Ishikawa (cell line): ENCODE results near the gene MRPS26.

Experiments used
- CEBPB ChIP-seq: IDR thresholded peaks from 2 replicates; pipeline ENCODE4 v1.6.1; 2012
- CREB1 ChIP-seq: IDR thresholded peaks from 2 replicates; pipeline ENCODE4 v1.6.1; 2012; ENCODE audit warnings: low read depth
- EGR1 ChIP-seq: IDR thresholded peaks from 2 replicates; pipeline ENCODE4 v1.6.1; 2012
- EP300 ChIP-seq: IDR thresholded peaks from 2 replicates; pipeline ENCODE4 v1.6.1; 2012; ENCODE audit warnings: borderline replicate concordance
- FOXM1 ChIP-seq: IDR thresholded peaks from 2 replicates; pipeline ENCODE4 v1.6.1; 2012; ENCODE audit warnings: low read depth, borderline replicate concordance
- NFIC ChIP-seq: IDR thresholded peaks from 2 replicates; pipeline ENCODE4 v1.6.1; 2012
- RAD21 ChIP-seq: IDR thresholded peaks from 2 replicates; pipeline ENCODE4 v1.6.1; 2012; ENCODE audit warnings: low read depth
- TAF1 ChIP-seq: IDR thresholded peaks from 2 replicates; pipeline ENCODE4 v1.6.1; 2012; ENCODE audit warnings: low read depth, mild to moderate bottlenecking
- TCF12 ChIP-seq: IDR thresholded peaks from 2 replicates; pipeline ENCODE4 v1.6.1; 2012; ENCODE audit warnings: low read depth
- TEAD4 ChIP-seq: IDR thresholded peaks from 2 replicates; pipeline ENCODE4 v1.6.1; 2012
- YY1 ChIP-seq: IDR thresholded peaks from 2 replicates; pipeline ENCODE4 v1.6.1; 2012; ENCODE audit warnings: low read depth
- ZBTB7A ChIP-seq: IDR thresholded peaks from 2 replicates; pipeline ENCODE4 v1.6.1; 2012; ENCODE audit warnings: low read depth
- TF ChIP-seq, protein P1 (sequence below): IDR thresholded peaks from 2 replicates; pipeline ENCODE4 v1.6.1; 2012; ENCODE audit warnings: low read depth, mild to moderate bottlenecking
- TF ChIP-seq, protein P2 (sequence below): IDR thresholded peaks from 2 replicates; pipeline ENCODE4 v1.6.1; 2012
- TF ChIP-seq, protein P3 (sequence below): IDR thresholded peaks from 2 replicates; pipeline ENCODE4 v1.6.1; 2012

Gene MRPS26

DNA sequence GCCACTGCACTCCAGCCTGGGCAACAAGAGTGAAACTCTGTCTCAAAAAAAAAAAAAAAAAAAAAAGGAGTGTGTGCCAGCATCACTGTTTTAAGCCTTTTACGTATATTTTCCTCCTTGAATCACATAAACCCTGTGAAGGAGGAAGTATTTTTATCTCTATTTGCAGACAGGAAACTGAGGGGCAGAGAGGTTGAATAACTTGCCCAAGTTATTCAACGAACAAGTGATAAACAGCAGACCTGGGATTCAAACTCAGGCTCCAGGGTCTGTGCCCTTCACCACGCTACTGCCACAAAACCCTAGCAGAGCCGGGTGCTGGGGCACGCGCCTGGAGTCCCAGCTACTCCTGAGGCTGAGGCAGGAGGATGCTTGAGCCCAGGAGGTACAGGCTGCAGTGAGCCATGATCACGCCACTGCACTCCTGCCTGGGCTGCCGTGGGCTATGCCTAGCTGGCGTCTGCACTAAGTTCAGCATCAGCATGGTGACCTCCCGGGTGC lies 48.1 kb downstream of the MRPS26 start:
- TF ChIP-seq ZBTB7A (no peak), NFIC (no peak), EP300 (no peak), TAF1 (no peak), CEBPB (no peak), CREB1 (no peak), TEAD4 (no peak), RAD21 (no peak), FOXM1 (no peak), EGR1 (no peak), TCF12 (no peak), YY1 (no peak)
- TF ChIP-seq, protein P1, sequence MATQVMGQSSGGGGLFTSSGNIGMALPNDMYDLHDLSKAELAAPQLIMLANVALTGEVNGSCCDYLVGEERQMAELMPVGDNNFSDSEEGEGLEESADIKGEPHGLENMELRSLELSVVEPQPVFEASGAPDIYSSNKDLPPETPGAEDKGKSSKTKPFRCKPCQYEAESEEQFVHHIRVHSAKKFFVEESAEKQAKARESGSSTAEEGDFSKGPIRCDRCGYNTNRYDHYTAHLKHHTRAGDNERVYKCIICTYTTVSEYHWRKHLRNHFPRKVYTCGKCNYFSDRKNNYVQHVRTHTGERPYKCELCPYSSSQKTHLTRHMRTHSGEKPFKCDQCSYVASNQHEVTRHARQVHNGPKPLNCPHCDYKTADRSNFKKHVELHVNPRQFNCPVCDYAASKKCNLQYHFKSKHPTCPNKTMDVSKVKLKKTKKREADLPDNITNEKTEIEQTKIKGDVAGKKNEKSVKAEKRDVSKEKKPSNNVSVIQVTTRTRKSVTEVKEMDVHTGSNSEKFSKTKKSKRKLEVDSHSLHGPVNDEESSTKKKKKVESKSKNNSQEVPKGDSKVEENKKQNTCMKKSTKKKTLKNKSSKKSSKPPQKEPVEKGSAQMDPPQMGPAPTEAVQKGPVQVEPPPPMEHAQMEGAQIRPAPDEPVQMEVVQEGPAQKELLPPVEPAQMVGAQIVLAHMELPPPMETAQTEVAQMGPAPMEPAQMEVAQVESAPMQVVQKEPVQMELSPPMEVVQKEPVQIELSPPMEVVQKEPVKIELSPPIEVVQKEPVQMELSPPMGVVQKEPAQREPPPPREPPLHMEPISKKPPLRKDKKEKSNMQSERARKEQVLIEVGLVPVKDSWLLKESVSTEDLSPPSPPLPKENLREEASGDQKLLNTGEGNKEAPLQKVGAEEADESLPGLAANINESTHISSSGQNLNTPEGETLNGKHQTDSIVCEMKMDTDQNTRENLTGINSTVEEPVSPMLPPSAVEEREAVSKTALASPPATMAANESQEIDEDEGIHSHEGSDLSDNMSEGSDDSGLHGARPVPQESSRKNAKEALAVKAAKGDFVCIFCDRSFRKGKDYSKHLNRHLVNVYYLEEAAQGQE, result no peak
- TF ChIP-seq, protein P2, sequence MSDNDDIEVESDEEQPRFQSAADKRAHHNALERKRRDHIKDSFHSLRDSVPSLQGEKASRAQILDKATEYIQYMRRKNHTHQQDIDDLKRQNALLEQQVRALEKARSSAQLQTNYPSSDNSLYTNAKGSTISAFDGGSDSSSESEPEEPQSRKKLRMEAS, result no peak
- TF ChIP-seq, protein P3, sequence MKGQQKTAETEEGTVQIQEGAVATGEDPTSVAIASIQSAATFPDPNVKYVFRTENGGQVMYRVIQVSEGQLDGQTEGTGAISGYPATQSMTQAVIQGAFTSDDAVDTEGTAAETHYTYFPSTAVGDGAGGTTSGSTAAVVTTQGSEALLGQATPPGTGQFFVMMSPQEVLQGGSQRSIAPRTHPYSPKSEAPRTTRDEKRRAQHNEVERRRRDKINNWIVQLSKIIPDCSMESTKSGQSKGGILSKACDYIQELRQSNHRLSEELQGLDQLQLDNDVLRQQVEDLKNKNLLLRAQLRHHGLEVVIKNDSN, result no peak

DNA sequence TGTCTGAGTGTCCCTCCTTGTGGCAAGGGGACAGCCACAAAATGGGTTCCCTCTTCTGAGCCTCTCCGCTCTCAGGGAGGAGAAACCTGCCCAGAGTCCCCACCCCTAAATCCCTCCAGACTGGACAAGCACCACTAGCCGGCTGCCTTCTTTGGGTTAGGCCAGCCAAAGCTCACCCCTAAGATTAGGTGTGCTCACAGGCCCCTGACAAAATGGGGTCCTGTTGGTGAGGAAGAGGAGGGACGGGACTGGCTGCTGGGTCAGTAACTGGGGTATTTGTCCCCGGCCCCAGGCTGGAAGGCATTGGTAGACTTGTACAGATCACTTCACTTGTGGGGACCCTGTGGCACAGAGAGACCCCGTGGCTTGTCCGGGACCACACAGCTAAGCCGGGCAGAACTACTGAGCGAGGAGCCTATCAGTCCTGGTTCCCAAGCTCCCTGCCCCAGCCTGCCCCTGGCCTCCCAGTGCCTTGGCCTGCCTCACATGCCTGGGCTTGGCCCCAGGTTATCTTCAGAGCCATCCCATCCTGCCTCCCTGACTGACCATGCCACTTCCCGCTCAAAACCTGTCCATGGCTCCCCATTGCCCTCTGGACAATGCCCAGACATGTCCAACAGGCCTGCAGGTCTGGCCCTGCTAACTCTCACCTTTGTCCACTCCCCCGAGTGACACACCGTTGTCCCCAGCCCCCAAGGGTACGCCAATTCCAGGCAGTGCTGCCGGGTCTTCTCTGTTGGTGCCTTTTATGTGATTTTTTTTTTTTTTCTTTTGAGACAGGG lies 49.2 kb downstream of the MRPS26 start:
- TF ChIP-seq FOXM1 (no peak), EP300 (no peak), TEAD4 (no peak), NFIC (no peak), CREB1 (no peak), CEBPB (no peak), RAD21 (no peak), YY1 (no peak)
